Measurements from ENCODE around the gene TMEM132C. TPM values are rescaled to one million over a fixed set of nuclear protein-coding genes. Genes with fewer than 3 reads are reported as not detected.

TMEM132C gene
- total RNA-seq, 4 donors from 2014 or later, result 2.0 to 3.7 (median 3.0) TPM

GRCh38 chr12:128459067-128459466 lies 192.1 kb downstream of the TMEM132C start:
- no peak overlapping the region for H3K4me3 ChIP-seq (ENCODE audit: low read depth, poor library complexity, severe bottlenecking)
- DNase-seq (ENCODE audit: low spot score in 2 of 2), result no peak
- 83 to 88% methylated on average over 1 of the region's 1 CpG for WGBS, 2 donors
- intact Hi-C loops (cut with DNase I; ENCODE audit: low total_unique reads), result no loop called here
- no peak for TF ChIP-seq POLR2A (IDR thresholded peaks at IDR 0.05)

- intact Hi-C loops (cut with DNase I; ENCODE audit: low total_unique reads), result no loop called here
- DNase-seq (ENCODE audit: low spot score in 2 of 2), result no peak
- no peak overlapping the region for H3K4me3 ChIP-seq (ENCODE audit: low read depth, poor library complexity, severe bottlenecking)
- TF ChIP-seq POLR2A (IDR thresholded peaks at IDR 0.05), result no peak
- TF ChIP-seq CTCF (IDR thresholded peaks at IDR 0.05), result no peak
- 85 to 93% methylated on average over 4 of the region's 4 CpGs for WGBS, 2 donors
These were observed 196.9 kb downstream of the TMEM132C start for GRCh38 chr12:128463881-128464280.

- no peak for DNase-seq (ENCODE audit: low spot score in 2 of 2)
- intact Hi-C loops (cut with DNase I; ENCODE audit: low total_unique reads), result no loop called here
- H3K4me3 ChIP-seq (ENCODE audit: low read depth, poor library complexity, severe bottlenecking), result no peak overlapping the region
- WGBS, 2 donors, result 78 to 79% methylated on average over 9 of the region's 9 CpGs
- TF ChIP-seq POLR2A (IDR thresholded peaks at IDR 0.05), result no peak
- no peak for TF ChIP-seq CTCF (IDR thresholded peaks at IDR 0.05)
These were observed 200.9 kb downstream of the TMEM132C start for GRCh38 chr12:128467882-128468281.

GRCh38 chr12:128468926-128469325 lies 202.0 kb downstream of the TMEM132C start:
- intact Hi-C loops (cut with DNase I; ENCODE audit: low total_unique reads), result no loop called here
- 64% methylated on average over 4 of the region's 4 CpGs for WGBS, 2 donors
- DNase-seq (ENCODE audit: low spot score in 2 of 2), result no peak
- TF ChIP-seq CTCF (IDR thresholded peaks at IDR 0.05) (no peak), POLR2A (IDR thresholded peaks at IDR 0.05) (no peak)
- H3K4me3 ChIP-seq (ENCODE audit: low read depth, poor library complexity, severe bottlenecking), result no peak overlapping the region

- 84 to 93% methylated on average over 2 of the region's 2 CpGs for WGBS, 2 donors
These were observed 204.5 kb downstream of the TMEM132C start for GRCh38 chr12:128471491-128471890.

GRCh38 chr12:128474916-128475315 lies 207.9 kb downstream of the TMEM132C start:
- WGBS, 2 donors, result 75 to 80% methylated on average over 10 of the region's 10 CpGs
- no peak overlapping the region for H3K4me3 ChIP-seq (ENCODE audit: low read depth, poor library complexity, severe bottlenecking)
- intact Hi-C loops (cut with DNase I; ENCODE audit: low total_unique reads), result no loop called here
- TF ChIP-seq POLR2A (IDR thresholded peaks at IDR 0.05) (no peak), CTCF (IDR thresholded peaks at IDR 0.05) (no peak)
- DNase-seq (ENCODE audit: low spot score in 2 of 2), result no peak

More at GRCh38 chr12:128471491-128471890, 204.5 kb downstream of the TMEM132C start:
- TF ChIP-seq POLR2A (IDR thresholded peaks at IDR 0.05) (no peak), CTCF (IDR thresholded peaks at IDR 0.05) (no peak)
- intact Hi-C loops (cut with DNase I; ENCODE audit: low total_unique reads), result no loop called here
- no peak for DNase-seq (ENCODE audit: low spot score in 2 of 2)
- H3K4me3 ChIP-seq (ENCODE audit: low read depth, poor library complexity, severe bottlenecking), result no peak overlapping the region

Measured in lower leg skin (tissue), 4 donors.